AG04449 (cell line): ENCODE data around the gene NKD2.

ENCODE experiments used
- CTCF ChIA-PET: fragments of 350-600 bp; formaldehyde crosslinking; extraction: SDS; loops from one replicate; lab custom pipeline; 2021; ENCODE audit warnings: antibody characterized with exemption; lab: Yijun Ruan, JAX
- POLR2A ChIA-PET: fragments of 400-600, 350-600 bp; formaldehyde crosslinking; extraction: SDS; loops from one replicate; lab custom pipeline; 2020; ENCODE audit warnings: antibody characterized with exemption, inconsistent platforms; lab: Yijun Ruan, JAX
- DNase-seq: peaks from one replicate; pipeline ENCODE4 v3.0.0-alpha.2; 2010; ENCODE audit warnings: low read depth, low spot score
- H3K4me3 ChIP-seq: 2 replicates; pipeline ENCODE4 v1.5.1; 2011; ENCODE audit warnings: low read depth, mild to moderate bottlenecking, control low read depth, low read length
- TF ChIP-seq, protein P1 (sequence below): IDR thresholded peaks from one replicate; pipeline ENCODE4 v1.5.1; 2011; ENCODE audit warnings: mild to moderate bottlenecking, moderate library complexity, low read length, control low read depth, inconsistent platforms; ENCODE audit not compliant: insufficient read depth; ENCODE audit errors: missing control alignments

The NKD2 gene

DNA sequence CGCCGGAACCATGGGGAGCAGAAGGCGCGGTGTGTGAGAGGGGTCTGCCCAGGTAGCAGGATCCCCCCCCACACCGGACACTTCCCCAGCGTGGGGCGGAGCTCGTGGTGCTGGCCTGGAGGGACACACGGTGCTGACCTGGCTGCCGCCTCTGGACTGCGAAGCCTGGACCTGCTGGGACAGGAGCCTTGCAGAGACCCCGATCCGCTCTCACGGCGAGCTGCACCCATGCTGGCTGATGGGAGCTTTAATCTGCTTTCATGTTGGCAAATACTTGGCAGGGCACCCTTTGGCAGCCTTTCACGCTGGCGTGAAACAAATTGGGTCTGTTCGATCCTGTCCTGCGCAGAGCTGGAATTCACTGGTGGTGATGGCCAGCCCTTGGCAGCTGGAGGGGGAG, 7.4 kb downstream of the NKD2 start:
- no peak overlapping the region for H3K4me3 ChIP-seq
- ChIA-PET POLR2A (no interaction called here), CTCF (interaction anchor here (0.6 to 1.8 kb wide), 2 partner anchors 8 to 337 kb away, joined by 3 to 7 read pairs; partner anchors contain the start of gene NKD2)
- no peak for DNase-seq
- TF ChIP-seq, protein P1, sequence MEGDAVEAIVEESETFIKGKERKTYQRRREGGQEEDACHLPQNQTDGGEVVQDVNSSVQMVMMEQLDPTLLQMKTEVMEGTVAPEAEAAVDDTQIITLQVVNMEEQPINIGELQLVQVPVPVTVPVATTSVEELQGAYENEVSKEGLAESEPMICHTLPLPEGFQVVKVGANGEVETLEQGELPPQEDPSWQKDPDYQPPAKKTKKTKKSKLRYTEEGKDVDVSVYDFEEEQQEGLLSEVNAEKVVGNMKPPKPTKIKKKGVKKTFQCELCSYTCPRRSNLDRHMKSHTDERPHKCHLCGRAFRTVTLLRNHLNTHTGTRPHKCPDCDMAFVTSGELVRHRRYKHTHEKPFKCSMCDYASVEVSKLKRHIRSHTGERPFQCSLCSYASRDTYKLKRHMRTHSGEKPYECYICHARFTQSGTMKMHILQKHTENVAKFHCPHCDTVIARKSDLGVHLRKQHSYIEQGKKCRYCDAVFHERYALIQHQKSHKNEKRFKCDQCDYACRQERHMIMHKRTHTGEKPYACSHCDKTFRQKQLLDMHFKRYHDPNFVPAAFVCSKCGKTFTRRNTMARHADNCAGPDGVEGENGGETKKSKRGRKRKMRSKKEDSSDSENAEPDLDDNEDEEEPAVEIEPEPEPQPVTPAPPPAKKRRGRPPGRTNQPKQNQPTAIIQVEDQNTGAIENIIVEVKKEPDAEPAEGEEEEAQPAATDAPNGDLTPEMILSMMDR = no peak

DNA sequence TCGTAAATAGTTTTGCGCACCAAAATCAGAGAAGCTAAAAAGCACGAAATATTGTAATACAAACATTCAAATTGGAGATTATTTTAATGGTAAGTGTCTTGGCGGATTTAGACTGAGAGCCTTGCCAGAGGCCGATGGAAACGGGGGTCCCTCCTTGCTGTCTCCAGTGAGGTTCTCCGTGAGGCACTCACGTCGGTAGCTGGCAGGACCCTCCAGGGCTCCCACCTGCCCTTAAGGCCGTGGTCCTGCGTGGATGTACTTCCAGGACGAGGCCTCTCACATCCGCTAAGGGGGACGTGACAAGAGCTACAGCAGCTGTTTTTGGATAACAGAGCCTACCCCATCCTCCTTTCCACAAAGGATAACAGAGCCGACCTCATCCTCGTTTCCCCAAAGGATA, 7.9 kb downstream of the NKD2 start:
- CTCF ChIA-PET = interaction anchor here (1.8 kb wide), 1 partner anchor 8 kb away, joined by 7 read pairs; the partner anchor contains the start of gene NKD2
- TF ChIP-seq, protein P1 = no peak
- POLR2A ChIA-PET = no interaction called here
- DNase-seq = no peak
- no peak overlapping the region for H3K4me3 ChIP-seq

DNA sequence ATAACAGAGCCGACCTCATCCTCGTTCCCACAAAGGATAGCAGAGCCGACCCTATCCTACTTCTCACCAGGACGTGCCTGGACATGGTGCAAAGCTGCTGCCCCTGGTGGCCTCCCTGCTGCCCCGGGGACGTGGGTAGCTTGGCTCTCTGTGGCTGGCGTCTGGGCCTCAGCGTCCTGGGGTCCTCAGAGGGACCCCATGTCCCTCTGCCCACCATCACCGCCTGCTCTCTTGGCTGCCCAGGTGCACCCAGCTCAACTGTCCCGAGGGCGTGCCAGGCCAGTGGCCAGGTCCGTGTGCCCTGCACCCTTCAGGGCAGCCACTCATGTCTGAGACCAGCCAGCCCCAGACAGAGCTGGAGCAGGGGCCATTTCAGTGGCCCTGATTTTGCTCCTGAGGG, 8.5 kb downstream of the NKD2 start:
- no peak for DNase-seq
- TF ChIP-seq, protein P1 = no peak
- ChIA-PET POLR2A (interaction anchor here (0.5 kb wide), 1 partner anchor 606 kb away, joined by 3 read pairs; no protein-coding TSS in a partner anchor), CTCF (interaction anchor here (1.8 kb wide), 1 partner anchor 9 kb away, joined by 7 read pairs; the partner anchor contains the start of gene NKD2)
- no peak overlapping the region for H3K4me3 ChIP-seq

GRCh38 chr5:1017691-1018455, 9.3 kb downstream of the NKD2 start:
- no peak for DNase-seq
- no peak overlapping the region for H3K4me3 ChIP-seq
- POLR2A ChIA-PET = no interaction called here
- TF ChIP-seq, protein P1 = no peak
- CTCF ChIA-PET = interaction anchor here (1.8 kb wide), 1 partner anchor 10 kb away, joined by 7 read pairs; the partner anchor contains the start of gene NKD2

GRCh38 chr5:1018596-1018995, 10.0 kb downstream of the NKD2 start:
- H3K4me3 ChIP-seq = no peak overlapping the region
- CTCF ChIA-PET = no interaction called here
- DNase-seq = no peak
- TF ChIP-seq, protein P1 = no peak
- POLR2A ChIA-PET = no interaction called here
